LNCAP (cell line): ENCODE results near the gene RAB37.

Experiments
- CTCF ChIP-seq: fragments of 450-650 bp; IDR thresholded peaks from 2 replicates; pipeline ENCODE4 v1.5.1; 2017; ENCODE audit warnings: mild to moderate bottlenecking

RAB37 gene

DNA sequence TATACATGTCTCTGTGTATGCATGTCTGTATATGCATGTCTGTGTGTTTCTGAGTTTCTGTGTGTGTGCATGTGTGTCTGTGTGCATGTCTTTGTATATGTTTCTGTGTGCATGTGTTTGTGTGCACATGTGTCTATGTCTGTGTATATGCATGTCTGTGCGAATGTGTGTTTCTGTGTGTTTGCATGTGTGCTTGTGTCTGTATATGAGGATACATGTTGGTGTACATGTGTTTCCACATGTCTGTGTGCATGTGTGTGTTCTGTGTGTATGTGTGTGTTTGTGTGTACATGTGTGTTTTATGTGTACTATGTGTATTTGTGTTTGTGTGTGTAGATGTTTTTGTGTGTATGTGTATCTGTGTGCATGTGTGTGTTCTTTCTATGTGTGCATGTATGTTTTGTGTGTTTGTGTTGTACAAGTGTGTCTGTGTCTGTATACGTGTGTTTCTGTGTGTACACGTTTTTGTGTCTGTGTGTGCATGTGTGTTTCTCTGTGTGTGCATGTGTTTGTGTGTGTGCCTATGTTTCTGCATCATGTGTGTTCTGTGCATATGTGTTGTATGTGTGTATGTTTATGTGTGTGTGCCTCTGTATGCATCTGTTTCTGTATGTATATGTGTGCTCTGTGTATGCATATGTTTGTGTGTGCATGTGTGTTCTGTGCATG lies 8.9 kb upstream of the RAB37 start:
- no peak for TF ChIP-seq CTCF

DNA sequence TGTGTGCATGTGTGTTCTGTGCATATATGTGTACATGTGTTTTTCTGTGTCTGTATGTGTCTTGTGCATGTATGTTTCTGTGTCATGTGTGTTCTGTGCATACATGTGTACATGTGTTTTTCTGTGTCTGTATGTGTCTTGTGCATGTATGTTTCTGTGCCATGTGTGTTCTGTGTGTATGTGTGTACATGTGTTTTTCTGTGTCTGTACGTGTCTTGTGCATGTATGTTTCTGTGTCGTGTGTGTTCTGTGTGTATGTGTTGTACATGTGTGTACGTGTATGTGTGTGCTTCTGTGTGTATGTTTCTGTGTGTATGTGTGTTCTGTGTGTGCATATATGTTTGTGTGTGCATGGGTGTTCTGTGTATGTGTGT lies 8.4 kb upstream of the RAB37 start:
- no peak for TF ChIP-seq CTCF

GRCh38 chr17:74729368-74729767 lies 7.7 kb upstream of the RAB37 start:
- TF ChIP-seq CTCF = no peak

- no peak for TF ChIP-seq CTCF
Measured at GRCh38 chr17:74729866-74730265, 7.2 kb upstream of the RAB37 start.

- no peak for TF ChIP-seq CTCF
Measured at GRCh38 chr17:74730491-74731346, 6.3 kb upstream of the RAB37 start.

- no peak for TF ChIP-seq CTCF
Measured at GRCh38 chr17:74731347-74731605, 5.8 kb upstream of the RAB37 start.

GRCh38 chr17:74732042-74732867 lies 4.8 kb upstream of the RAB37 start:
- TF ChIP-seq CTCF = no peak
